ENCODE results near the gene RRP12. TPM values are rescaled to one million over a fixed set of nuclear protein-coding genes. Genes with fewer than 3 reads are reported as not detected.

RRP12 gene
- total and polyA plus RNA-seq, 2 experiments from 2014 or later = 17.6 to 17.7 TPM

DNA sequence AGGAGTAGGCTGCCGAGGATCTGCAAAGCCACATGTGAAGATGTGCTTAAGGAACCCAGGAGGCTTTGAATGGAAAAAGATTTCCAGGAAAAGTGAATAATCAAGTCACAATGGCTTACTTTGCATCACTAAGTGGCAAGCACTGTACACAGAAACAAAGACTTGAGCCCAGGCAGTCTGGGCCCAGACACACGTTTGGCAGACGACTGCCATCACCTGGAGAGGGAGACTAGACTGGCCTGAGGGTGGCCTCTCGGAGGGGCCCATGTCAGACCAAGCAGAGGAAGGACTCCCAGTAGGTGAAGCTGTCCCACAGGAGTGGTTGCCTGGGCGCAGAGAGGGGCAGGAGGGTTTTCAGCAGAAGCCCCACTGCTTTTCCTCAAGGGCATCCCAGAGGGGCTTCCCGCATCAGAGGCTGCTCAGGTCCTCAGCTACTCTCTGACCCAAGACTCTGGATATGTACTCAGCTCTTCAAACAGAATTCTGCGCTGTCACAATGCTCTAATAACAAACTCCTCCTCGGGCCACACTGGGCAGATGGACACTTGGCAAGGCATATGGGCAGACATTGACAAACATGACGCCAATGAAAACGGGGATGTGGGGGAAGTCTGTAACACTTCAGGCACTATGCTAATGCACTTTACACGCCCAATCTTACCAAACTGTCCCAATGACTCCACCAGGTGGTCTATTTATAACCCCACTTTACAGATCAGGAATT, 38.7 kb downstream of the RRP12 start:
- Histone ChIP-seq H3K9me3 (ENCODE audit: low read depth) (no peaks in the 10 kb centered on the region), H3K27me3 (replicated peaks; ENCODE audit: insufficient read depth) (no peaks in the 10 kb centered on the region), H3K79me2 (ENCODE audit: insufficient read depth) (no peaks in the 10 kb centered on the region), H3K9me2 (ENCODE audit: insufficient read depth) (no peaks in the 10 kb centered on the region), H3K27ac (no peak overlapping the region), H3K4me2 (ENCODE audit: unreplicated experiment) (no peak overlapping the region), H3K4me1 (ENCODE audit: insufficient read depth) (no peaks in the 10 kb centered on the region), H3F3A (ENCODE audit: insufficient read depth) (no peaks in the 10 kb centered on the region), H3K36me3 (ENCODE audit: low read depth) (no peaks in the 10 kb centered on the region), H3K4me3 (no peak overlapping the region), H2AFZ (no peak overlapping the region), H3K9ac (no peak overlapping the region), H4K20me1 (ENCODE audit: insufficient read depth) (no peaks in the 10 kb centered on the region)
- in situ Hi-C loops (cut with MboI) = no loop called here
- DNase-seq = no peak
- TF ChIP-seq EZH2 (IDR thresholded peaks at IDR 0.05; ENCODE audit: insufficient read depth, poor library complexity, severe bottlenecking) (no peak), EZH2phosphoT487 (IDR thresholded peaks at IDR 0.05; ENCODE audit: insufficient read depth, low read depth) (no peak)
- 85 to 86% methylated on average over 11 of the region's 11 CpGs for WGBS, 2 experiments (ENCODE audit: low coverage in 1 of 2, low lambda C conversion rate in 2 of 2, missing lambda C conversion rate in 2 of 2)

DNA sequence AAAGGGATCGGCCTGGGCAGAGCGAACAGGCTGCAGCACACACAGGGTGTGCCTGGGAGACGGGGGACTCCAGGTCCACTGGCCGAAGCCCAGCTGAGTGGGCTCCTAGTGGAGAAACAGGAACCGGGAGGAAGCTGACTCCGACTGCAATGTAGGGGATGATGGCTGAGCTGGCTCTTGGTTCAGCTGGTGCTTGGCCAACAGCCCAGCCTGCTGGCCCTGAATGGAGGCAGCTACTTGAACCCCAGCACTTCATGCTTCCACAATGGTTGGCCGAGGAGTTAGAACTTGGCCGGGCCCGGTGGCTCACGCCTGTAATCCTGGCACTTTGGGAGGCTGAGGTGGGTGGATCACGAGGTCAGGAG, 39.6 kb downstream of the RRP12 start:
- in situ Hi-C loops (cut with MboI) = no loop called here
- Histone ChIP-seq H3K4me2 (ENCODE audit: unreplicated experiment) (no peak overlapping the region), H3K27me3 (replicated peaks; ENCODE audit: insufficient read depth) (no peaks in the 10 kb centered on the region)

DNA sequence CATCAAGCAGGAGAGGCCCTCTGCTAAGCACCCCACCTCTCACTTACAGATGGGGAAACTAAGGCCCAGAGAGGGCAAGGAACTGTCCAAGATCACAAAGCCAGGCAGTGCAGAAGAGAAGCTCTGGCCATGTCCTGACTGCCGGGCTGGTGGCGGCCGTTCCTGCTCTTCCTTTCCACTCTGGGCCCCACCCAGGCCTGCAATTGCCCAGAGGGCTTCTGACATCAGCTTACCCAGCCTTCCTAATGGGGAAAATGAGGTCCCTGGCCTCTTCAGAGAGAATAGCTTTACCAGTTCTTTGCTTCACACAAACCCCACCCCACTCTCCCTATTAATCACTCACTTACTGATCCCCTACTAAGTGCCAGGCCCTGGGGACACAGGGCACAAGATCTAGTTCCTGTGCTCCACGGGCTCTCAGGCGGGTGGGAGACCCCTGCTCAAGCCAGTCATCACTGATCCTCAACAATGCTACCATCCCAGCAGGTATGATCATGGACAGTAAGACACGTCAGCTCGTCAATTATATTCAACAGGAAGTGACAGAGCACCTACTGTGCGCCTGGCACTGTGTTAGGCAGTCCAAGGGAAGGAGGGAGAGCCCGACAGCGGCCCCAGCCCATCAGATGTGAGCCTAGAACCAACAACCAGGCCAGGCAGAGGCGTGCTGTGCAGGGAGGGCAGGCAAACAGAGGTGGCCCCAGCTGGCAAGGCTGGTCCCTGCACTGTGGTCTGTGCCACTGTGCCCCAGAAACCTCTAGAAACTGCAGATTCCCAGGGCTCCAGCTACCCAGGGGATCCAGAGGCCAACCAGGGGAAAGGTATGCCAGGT, 40.2 kb downstream of the RRP12 start:
- no peaks in the 10 kb centered on the region for H3K9me3 ChIP-seq (ENCODE audit: low read depth)
- no peak overlapping the region for H3K4me3 ChIP-seq
- no peaks in the 10 kb centered on the region for H3F3A ChIP-seq (ENCODE audit: insufficient read depth)
- H3K27ac ChIP-seq = no peak overlapping the region
- no peak overlapping the region for H3K4me2 ChIP-seq (ENCODE audit: unreplicated experiment)
- TF ChIP-seq EZH2 (IDR thresholded peaks at IDR 0.05; ENCODE audit: insufficient read depth, poor library complexity, severe bottlenecking) (no peak), EZH2phosphoT487 (IDR thresholded peaks at IDR 0.05; ENCODE audit: insufficient read depth, low read depth) (no peak)
- H3K36me3 ChIP-seq (ENCODE audit: low read depth) = no peaks in the 10 kb centered on the region; the same call in 1 of the 2 replicates
- WGBS, 2 experiments (ENCODE audit: low coverage in 1 of 2, low lambda C conversion rate in 2 of 2, missing lambda C conversion rate in 2 of 2) = 90 to 95% methylated on average over 11 of the region's 11 CpGs
- H3K79me2 ChIP-seq (ENCODE audit: insufficient read depth) = no peaks in the 10 kb centered on the region
- no peaks in the 10 kb centered on the region for H3K27me3 ChIP-seq (replicated peaks; ENCODE audit: insufficient read depth)
- no peak overlapping the region for H3K9ac ChIP-seq
- H2AFZ ChIP-seq = no peak overlapping the region
- no peaks in the 10 kb centered on the region for H4K20me1 ChIP-seq (ENCODE audit: insufficient read depth)
- no peaks in the 10 kb centered on the region for H3K4me1 ChIP-seq (ENCODE audit: insufficient read depth)
- H3K9me2 ChIP-seq (ENCODE audit: insufficient read depth) = no peaks in the 10 kb centered on the region
- DNase-seq = no peak
- in situ Hi-C loops (cut with MboI) = no loop called here

More for the DNA sequence above, 39.6 kb downstream of the RRP12 start:
- Histone ChIP-seq H3K79me2 (ENCODE audit: insufficient read depth) (no peaks in the 10 kb centered on the region), H3K36me3 (ENCODE audit: low read depth) (no peaks in the 10 kb centered on the region), H3K4me3 (no peak overlapping the region), H3F3A (ENCODE audit: insufficient read depth) (no peaks in the 10 kb centered on the region), H3K9me3 (ENCODE audit: low read depth) (no peaks in the 10 kb centered on the region), H2AFZ (no peak overlapping the region), H3K9me2 (ENCODE audit: insufficient read depth) (no peaks in the 10 kb centered on the region), H3K27ac (no peak overlapping the region), H3K9ac (no peak overlapping the region), H3K4me1 (ENCODE audit: insufficient read depth) (no peaks in the 10 kb centered on the region), H4K20me1 (ENCODE audit: insufficient read depth) (no peaks in the 10 kb centered on the region)
- 83 to 84% methylated on average over 11 of the region's 11 CpGs for WGBS, 2 experiments (ENCODE audit: low coverage in 1 of 2, low lambda C conversion rate in 2 of 2, missing lambda C conversion rate in 2 of 2)
- no peak for DNase-seq
- no peak for TF ChIP-seq EZH2 (IDR thresholded peaks at IDR 0.05; ENCODE audit: insufficient read depth, poor library complexity, severe bottlenecking)
- no peak for TF ChIP-seq EZH2phosphoT487 (IDR thresholded peaks at IDR 0.05; ENCODE audit: insufficient read depth, low read depth)

DNA sequence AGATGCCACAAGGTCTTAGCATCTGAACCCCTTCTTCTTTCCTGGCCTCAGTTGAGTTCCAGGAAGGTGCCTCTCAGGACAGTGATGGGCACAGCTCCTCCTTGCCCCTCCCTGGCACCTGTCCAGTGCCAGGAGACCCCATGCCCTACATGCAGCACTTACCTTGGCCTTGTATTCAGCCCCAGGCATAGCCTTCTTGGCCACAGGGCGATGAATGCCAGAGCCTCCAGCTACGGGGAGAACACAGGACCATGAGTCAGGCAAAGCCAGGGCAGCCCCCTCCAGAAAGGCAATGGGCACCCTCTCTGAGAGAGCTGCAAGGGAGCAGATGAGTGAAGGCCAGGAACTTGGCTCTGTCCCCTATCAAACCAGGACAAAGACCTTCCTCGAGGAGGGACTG, 42.4 kb downstream of the RRP12 start:
- Histone ChIP-seq H3K27me3 (replicated peaks; ENCODE audit: insufficient read depth) (no peaks in the 10 kb centered on the region), H3K4me3 (no peak overlapping the region), H3K4me2 (ENCODE audit: unreplicated experiment) (no peak overlapping the region), H3F3A (ENCODE audit: insufficient read depth) (no peaks in the 10 kb centered on the region), H4K20me1 (ENCODE audit: insufficient read depth) (no peaks in the 10 kb centered on the region), H3K36me3 (ENCODE audit: low read depth) (no peaks in the 10 kb centered on the region; the same call in 1 of the 2 replicates), H3K27ac (no peak overlapping the region), H3K79me2 (ENCODE audit: insufficient read depth) (no peaks in the 10 kb centered on the region), H3K9me3 (ENCODE audit: low read depth) (no peaks in the 10 kb centered on the region), H2AFZ (no peak overlapping the region), H3K9me2 (ENCODE audit: insufficient read depth) (no peaks in the 10 kb centered on the region), H3K4me1 (ENCODE audit: insufficient read depth) (no peaks in the 10 kb centered on the region), H3K9ac (no peak overlapping the region)
- in situ Hi-C loops (cut with MboI) = no loop called here
- no peak for DNase-seq
- 78 to 84% methylated on average over 3 of the region's 3 CpGs for WGBS, 2 experiments (ENCODE audit: low coverage in 1 of 2, low lambda C conversion rate in 2 of 2, missing lambda C conversion rate in 2 of 2)
- TF ChIP-seq EZH2 (IDR thresholded peaks at IDR 0.05; ENCODE audit: insufficient read depth, poor library complexity, severe bottlenecking) (no peak), EZH2phosphoT487 (IDR thresholded peaks at IDR 0.05; ENCODE audit: insufficient read depth, low read depth) (no peak)

Data from GM23248 (cell line).